NCI-H2227 treated with DMSO at 0.1 percent for 48 hours (cell line): Measurements from ENCODE around the gene ZBTB39.
"Not testable (repeated sequence)": the region's sequence is repeated elsewhere in the genome, so short reads cannot be mapped to it uniquely, and the experiment has no call there.

Experiments used
- DNase-seq: peaks from one replicate; lab custom pipeline; 2025; lab: John Stamatoyannopoulos, UW

ZBTB39 gene, protein sequence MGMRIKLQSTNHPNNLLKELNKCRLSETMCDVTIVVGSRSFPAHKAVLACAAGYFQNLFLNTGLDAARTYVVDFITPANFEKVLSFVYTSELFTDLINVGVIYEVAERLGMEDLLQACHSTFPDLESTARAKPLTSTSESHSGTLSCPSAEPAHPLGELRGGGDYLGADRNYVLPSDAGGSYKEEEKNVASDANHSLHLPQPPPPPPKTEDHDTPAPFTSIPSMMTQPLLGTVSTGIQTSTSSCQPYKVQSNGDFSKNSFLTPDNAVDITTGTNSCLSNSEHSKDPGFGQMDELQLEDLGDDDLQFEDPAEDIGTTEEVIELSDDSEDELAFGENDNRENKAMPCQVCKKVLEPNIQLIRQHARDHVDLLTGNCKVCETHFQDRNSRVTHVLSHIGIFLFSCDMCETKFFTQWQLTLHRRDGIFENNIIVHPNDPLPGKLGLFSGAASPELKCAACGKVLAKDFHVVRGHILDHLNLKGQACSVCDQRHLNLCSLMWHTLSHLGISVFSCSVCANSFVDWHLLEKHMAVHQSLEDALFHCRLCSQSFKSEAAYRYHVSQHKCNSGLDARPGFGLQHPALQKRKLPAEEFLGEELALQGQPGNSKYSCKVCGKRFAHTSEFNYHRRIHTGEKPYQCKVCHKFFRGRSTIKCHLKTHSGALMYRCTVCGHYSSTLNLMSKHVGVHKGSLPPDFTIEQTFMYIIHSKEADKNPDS

DNA sequence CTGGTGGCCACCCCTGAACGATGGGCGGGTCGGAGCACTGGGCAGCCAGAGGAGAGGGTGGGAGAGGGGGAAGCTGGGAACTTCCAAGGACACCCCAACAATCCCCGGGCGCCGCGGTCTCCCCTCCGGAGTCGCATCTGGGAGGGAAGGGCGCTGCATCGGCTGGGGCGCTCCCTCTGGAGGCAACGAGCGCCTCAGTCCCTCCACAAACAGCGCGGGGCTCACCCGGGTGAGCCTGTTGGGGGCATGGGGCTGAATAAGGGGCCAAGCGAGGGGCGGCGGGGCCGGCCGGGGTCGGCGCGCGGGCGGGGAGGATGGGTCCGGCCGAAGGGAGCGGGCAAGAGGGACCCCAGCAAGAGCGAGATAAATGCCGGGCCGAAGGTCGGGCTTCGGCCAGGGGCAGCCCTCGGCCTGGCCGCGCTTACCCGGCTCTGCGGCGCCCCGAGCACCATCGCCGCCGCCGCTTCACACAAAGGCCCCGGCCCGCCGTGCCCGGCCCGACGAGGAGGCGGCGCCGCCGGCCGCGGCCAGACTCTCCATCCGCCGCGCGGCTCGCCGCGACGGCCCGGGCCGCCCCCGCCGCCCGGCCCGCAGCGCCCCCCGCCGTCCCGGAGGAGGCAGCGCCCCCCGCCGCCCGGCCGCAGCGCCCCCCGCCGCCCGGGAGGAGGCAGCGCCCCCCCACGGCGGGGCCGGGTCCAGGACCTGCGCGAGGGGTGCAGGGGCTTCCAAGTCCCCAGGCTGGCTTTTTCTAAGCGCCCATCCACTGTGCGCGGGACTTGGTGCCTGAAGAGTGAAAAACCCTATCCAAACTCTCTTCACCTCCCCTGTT lies at the start of gene ZBTB39:
Gene ZBTB39 (minus strand): TSS at position 567 of the 829 bp plus-strand sequence. CDS start 1,629 bp downstream, outside the sequence.
- DNase-seq, result peak; percentile 42

DNA sequence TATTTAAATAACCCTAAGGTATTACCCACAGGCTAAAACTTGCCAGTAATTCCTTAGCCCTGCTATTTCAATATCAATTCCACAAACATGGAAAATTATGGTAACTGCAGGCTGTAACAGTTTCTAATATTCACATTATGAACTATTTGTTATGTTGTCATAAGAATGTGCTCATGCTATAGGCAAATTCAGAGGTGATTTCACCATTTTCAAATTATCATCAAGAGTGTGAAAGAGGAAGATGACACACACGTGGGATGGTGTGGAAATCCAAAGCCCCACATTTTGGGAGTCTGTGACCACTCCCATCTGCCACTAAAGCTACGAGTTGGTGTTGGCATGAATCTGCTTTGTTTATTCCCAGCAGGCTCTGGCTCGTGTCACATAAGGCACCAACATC lies 49.5 kb upstream of the ZBTB39 start:
- DNase-seq, result no peak

DNA sequence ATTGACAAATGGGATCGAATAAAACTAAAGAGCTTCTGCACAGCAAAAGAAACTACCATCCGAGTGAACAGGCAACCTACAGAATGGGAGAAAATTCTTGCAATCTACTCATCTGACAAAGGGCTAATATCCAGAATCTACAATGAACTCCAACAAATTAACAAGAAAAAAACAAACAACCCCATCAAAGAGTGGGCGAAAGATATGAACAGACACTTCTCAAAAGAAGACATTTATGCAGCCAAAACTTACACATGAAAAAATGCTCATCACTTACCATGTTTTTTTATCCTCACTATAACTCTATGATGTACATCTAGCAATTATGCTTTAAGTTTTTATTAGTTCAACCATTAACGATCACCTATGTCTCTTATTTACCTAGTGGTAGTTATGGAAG lies 47.6 kb upstream of the ZBTB39 start:
- DNase-seq, result not testable (repeated sequence)

DNA sequence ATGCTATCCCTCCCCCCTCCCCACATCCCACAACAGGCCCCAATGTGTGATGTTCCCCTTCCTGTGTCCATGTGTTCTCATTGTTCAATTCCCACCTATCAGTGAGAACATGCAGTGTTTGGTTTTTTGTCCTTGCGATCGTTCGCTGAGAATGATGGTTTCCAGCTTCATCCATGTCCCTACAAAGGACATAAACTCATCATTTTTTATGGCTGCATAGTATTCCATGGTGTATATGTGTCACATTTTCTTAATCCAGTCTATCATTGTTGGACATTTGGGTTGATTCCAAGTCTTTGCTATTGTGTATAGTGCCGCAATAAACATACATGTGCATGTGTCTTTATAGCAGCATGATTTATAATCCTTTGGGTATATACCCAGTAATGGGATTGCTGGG lies 46.8 kb upstream of the ZBTB39 start:
- not testable (repeated sequence) for DNase-seq

DNA sequence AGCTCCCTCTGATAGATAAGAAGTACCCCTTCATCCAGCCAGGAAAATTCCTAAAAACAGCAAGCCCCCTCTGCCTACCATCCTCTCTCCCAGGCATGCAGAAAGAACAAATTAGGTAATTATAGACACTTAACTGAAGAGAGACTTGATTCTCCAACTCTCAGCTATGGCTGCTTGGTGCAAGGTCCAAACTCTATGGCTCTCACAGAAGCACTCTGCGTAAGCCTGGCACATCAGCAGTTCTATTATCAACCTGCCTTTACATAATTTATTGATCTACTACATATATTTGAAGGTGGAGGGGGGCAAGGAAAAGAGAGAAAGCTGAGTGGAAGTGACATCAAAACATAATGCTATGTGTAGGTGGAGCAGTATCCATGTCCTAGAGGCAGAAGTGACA lies 44.7 kb upstream of the ZBTB39 start:
- DNase-seq, result no peak

DNA sequence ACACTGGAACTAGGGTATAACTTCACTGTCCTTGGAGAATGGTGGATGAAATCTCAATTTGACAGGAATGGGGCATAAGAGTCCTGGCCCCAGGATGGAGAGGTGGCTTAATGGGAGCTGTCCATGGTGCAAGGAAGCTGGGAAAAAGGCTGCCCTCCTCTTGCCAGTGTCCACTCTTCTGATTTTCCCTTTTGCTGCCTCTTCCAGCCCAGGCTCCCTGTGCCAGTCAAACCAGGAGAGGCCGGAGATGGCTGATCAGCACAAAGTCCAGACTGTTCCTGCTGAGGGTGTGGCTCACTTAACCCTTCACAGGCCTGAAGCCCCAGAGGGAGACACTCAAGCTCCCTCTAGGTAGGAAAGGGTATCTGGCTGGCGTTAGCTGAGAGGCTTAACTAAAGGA lies 43.5 kb upstream of the ZBTB39 start, which contains the start of gene MYO1A:
Gene MYO1A (minus strand): TSS at position 240 of the 400 bp plus-strand sequence. CDS start 1,806 bp downstream, outside the sequence.
- DNase-seq, result no peak

DNA sequence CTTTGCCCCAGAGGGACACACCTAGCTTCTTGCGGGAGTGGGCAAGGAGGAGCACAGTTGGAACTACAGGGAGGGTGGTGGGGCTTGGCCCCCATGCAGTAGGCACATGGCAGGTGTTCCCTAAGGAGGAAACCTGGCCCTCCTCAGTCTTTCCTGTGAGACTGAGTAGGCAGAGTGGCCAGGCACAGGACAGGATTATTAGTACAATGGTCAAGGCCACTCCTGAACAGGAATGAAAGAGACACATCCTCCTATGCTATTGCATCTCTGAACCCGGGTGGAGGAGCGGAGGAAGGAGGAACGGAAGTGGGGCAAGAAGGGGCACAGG lies 42.7 kb upstream of the ZBTB39 start:
- DNase-seq, result no peak

DNA sequence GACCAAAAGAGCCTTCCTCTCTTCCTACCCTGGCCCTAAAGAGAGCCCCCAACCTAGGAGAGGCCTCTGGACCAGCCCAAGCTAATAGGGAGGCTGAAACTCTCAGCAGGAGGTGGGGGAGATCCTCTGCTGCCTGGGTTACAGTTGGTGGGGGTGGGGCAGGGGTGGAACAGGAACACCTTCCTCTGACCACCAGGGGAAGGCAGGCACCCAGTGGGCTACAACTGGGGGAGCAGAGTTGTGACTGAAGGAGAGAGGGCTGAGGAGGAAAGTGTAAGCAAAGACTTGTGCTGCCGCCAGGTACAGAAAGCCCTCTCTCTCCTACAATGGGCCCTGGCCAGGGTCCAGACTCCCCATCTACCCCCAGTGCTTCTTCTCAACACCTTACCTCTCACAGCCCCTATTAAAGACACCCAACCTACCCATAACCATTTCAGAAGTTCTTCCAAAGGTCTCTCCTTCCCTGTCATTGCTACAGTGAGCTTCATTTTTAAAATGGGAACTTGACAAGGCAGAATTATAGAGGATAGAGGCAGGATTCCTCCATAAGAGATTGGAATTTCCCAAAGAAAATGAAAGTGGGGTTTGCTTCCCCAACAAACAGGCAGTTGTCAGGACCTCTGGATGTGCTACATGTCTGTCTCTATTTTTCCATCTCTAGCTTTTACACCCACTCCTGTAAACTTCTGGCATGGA lies 42.2 kb upstream of the ZBTB39 start:
- DNase-seq, result no peak

DNA sequence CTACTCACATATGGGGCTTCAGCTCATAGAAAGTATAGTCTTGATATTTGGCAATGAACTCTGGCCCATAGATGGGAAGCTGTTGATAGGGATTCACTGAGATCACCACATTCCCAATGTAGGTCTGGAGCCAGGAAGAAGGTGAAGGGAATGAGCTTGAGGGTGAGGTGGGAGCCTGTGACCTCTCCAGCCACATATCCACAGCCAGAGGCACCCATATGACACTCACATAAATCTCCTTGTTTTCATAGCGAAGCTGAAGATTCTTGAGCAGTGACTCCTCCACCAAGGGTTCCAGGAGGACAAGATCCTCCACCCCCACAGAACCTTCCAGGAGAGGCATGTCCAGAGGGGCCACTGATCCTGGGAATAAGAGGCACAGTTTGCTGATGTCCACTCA lies 41.6 kb upstream of the ZBTB39 start:
- DNase-seq, result no peak

DNA sequence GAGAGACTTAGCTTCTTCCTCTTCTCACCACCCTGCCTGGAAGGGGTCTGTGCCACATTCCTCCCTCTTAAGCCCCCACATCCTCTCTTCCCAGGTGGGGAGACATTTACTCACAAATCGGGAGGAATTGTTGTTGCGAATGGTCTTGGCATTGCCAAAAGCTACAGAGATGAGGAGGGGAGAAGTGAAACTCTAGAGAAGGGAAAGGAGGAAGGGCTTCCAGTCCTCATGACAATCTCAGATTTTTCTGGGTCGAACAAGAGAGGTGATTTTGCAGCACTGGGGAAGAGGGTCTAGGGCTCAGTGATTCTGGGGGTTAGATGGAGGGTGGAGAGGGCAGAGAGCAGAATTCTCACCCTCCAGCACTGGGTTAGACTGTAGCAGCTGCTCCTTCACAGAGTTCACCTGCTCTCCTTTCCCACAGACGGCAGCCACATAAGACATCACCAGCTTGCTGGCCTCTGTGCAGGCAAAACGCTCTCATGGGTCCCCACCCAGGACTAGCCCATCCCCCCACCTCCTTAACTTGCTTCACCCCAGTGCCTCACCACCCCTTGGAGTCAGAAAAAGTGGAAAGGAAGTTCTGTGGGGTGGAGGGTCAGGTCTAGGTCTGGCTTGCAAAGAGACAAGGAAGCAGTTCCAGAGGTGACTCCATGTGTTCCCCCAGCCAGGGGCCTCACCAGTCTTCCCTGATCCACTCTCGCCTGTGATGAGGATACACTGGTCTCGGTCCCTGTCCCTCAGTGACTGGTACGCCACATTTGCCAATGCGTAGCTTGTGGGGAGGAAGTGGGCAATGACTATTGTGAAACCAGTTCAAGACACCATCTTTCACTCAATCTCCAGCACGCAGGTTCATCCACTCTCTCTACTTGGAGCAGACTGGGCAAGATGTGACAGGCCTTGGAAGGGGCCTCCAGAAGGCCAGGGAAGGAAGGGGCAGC lies 40.9 kb upstream of the ZBTB39 start:
- DNase-seq, result no peak

DNA sequence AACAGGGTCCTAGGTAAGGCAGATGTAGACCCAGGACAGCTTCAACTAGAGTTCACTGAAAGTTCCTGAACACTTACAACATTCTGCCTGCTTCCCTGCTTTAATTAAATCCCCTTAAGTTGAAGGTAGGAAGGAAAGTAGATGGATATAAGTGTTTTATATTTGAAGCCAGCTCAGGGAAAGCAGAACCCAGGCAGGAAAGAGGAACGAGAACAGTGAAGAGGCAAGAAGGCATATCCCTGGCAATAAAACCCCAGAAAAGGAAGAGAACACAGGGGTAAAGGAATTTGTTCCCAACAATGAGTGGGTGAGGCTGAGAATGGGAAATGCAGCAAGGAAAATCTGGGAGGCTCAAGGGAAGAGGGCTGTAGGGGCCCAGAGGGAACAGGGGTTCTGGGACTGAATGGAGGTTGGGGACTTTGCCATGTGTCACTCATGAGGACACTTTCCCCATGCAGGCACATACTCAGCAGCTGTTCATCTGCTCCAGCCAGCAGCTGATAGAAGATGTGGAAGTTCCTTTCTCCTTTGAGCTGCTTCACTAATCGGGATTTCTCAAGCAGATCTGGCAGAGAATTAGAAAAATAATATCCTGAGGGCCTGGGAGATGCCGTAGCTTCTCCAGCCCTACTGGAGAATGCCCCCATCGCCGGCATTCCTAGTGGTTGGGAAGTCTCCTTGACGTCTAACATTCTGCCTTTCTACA lies 39.9 kb upstream of the ZBTB39 start:
- DNase-seq, result no peak

DNA sequence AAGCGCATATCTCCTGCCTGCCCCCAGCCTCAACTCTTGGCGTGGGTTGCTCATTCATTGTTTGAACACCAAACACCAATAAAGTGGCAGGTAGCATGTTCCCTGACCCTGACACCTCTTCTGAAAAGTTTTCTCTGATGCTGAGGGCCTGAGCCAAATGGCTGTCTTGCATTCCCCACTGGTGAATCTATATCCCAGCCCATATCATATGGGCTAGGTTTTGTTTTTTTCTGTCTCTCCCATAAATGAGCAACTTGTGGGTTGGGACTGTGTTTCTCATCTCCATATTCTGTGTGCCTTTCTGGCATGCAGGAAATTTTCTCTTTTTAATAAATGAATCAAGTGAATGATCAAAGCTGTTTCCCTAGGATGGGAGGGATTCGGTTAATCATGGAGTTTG lies 38.5 kb upstream of the ZBTB39 start:
- no peak for DNase-seq

DNA sequence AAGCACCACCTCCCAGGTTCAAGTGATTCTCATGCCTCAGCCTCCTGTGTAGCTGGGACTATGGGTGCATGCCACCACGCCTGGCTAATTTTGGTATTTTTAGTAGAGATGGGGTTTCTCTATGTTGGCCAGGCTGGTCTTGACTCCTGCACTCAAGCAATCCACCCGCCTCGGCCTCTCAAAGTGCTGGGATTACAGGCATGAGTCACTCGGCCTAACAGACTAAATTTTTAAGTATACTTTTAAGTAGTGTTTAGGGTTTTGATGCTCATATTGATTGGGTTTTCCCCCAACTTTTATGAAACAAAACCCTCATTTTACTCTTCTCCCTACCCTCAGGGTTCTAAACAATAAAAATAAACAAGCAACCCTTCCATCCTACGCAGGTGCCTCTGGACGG lies 38.1 kb upstream of the ZBTB39 start:
- DNase-seq, result no peak

DNA sequence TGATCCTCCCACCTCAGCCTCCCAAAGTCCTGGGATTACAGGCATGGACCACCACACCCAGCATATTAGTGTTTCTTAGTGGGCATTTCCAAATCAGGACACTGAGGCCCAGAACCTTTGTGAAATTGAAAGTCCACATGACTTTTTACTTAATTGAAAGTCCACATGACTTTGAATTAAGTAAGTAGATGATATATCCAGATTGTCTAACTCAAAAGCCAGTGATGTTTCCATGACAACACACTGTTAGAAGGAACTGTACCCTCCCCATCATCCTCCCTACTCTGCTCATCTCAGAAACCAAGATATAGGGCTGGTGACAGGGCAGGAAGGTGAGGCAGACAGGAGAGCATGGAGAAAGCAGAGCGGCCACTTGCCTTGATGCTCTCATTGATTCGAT lies 36.3 kb upstream of the ZBTB39 start:
- no peak for DNase-seq

DNA sequence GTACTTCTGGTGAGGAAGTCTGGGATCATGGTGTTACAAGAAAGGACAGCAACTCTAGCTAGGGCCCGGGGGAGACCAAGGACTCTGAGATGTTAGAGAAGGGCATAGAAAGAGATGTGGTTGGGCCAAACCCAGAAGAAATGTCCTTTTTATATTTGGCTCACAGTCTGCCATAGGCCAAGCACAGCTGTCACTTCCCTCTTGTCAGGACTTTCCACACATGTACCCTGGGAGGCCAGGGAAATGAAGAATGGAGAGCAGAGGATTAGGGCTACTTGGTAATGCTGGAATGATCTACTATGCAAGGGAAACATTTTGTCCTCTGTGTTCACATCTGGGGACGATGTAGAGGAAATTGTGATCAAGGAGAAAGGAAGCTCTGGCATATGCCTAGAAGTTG lies 34.4 kb upstream of the ZBTB39 start:
- DNase-seq, result no peak

DNA sequence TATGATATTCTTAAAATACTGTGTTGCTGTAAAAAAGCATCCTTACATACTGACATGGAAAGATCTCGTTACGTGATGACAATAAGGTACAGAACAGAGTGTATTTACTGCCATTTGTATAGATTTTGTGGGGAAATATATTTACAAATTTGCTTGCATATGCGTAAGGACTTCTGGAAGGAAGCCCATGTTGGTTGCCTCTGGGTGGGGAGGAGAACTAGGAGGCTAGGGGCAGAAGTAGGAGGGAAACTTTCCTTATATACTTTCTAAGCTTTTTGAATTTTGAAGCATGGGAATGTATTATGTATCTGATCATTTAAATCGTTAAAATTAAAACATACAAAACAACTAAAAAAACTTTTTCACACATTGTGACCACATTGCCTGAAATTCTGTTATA lies 33.9 kb upstream of the ZBTB39 start:
- no peak for DNase-seq

DNA sequence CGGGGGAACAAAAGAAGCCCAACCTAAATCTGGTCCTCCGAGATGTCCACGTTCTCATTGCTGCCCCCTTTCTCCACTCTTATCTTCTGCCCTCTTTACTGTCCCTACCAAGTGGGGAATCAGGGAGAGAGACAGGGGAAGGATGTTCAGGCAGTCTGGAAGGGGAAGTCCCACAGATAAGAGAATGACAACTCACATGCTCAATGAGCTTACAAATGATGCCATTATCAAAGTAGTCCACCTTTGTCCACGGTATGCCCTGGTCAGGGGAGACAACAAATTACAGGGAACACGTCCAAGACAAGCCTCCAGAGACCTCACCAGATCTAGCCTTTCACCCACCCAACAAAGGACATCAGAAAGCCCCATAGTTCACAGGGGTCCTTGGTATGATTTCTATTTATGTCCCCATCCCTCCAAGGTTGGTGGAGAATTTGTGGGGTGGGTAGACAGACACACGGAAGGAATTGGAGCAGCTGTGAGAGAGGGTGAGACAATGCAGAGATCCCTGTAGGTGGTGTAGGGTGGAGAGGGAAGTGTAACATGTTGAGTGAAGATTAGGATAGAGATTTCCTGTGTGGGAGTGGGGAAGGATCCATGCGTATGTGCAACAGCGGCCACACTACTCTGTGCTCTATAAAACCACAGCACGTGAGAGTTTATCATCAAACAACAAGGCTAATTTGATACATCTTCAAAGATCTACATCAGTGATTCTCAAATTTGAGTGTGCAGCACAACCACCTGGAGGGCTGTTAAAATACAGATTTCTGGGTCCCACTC lies 32.9 kb upstream of the ZBTB39 start:
- no peak for DNase-seq

DNA sequence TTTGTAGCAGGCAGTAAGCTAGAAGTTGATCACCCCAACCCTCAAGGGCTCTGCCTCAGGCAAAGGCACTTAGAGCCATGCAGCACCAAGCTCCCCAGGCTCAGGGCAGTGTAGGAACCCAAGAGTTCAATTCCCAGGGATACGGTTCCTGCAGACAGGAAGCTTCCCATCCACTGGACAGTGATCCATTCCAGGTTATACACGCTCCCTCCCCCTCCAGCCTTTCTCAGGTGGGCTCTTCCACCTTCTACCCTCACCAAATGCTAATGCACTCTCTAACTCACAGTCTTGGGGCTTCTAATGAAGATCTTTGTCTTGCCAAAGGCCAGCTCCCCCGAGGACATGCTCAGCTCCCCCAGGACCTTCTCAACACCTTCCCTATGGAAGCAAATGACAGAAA lies 30.9 kb upstream of the ZBTB39 start:
- no peak for DNase-seq

DNA sequence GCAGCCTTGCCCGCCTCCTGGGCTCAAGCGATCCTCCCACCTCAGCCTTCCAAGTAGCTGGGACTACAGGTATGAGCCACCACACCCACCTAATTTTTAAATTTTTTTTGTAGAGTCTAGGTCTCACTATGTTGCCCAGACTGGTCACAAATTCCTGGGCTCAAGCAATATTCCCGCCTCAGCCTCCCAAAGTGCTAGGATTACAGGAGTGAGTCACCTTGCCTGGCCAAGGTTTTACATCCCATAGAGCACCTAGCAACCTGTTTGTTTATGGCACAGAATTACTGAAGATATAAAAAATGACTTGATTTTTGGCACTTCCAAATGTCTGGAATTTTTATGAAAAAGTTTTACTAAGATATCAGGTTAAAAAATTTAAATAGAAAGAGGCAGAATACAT lies 27.1 kb upstream of the ZBTB39 start:
- no peak for DNase-seq
